Activated effector memory CD4-positive, alpha-beta T cell treated with anti-CD3 and anti-CD28 coated beads, Interleukin-2, amount 50 U/mL, for 16 hours (primary cell): Measurements from ENCODE around the gene E2F3.
"Not testable (repeated sequence)": the region's sequence is repeated elsewhere in the genome, so short reads cannot be mapped to it uniquely, and the experiment has no call there.

Source experiments
- DNase-seq: peaks from one replicate; pipeline ENCODE4 v3.0.0-alpha.2; 2020

E2F3 gene

DNA sequence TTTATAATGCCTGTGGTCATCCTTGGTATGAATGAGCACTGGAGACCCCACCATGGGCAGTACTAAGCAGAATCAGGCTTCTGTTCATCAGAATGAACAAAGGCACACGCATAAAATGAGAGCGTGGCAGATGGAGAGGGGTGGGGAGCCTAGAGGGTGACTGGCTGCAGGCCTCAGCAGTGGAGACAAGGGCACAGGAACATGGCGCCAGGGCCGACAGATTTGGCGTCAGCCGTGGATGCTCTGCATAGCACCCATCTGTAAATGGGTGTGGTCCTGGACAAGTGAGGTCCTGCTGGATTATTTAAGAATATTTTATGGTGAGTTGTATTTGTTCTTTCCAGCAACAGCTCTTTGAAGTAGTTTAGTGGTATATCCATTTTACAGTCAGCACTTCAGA lies 33.1 kb downstream of the E2F3 start:
- DNase-seq, result no peak

- DNase-seq, result no peak
Observed at GRCh38 chr6:20436719-20437118, 35.0 kb downstream of the E2F3 start.

GRCh38 chr6:20437639-20438038 lies 36.0 kb downstream of the E2F3 start:
- no peak for DNase-seq

DNA sequence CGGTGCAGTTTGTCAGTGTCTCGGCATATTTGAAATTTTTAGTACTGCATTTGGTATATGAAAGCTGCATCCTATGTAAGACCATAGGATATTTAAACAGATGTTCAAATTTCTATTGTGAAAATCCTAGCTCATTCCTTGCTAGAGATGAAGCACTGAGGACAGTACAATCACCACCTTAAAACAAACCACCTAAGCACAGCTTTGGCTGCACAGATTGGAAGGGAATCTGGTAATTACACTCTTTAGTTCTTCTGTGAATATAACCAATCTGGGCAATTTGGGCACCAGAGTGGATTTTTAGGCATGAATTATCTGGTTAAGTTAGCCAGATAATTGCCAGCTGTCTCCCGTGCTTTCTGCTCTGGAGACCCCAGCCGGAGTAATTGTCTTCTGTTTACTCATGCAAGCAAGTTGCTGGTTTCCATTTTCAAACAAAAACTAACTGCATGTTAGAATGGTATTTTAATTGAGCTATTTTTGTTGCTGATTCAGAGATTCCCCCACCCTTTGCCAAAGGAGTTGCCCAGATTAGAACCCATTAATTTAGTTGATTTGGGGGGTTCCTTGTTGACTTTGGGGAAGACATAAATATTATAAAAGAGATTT lies 36.9 kb downstream of the E2F3 start:
- DNase-seq, result no peak

DNA sequence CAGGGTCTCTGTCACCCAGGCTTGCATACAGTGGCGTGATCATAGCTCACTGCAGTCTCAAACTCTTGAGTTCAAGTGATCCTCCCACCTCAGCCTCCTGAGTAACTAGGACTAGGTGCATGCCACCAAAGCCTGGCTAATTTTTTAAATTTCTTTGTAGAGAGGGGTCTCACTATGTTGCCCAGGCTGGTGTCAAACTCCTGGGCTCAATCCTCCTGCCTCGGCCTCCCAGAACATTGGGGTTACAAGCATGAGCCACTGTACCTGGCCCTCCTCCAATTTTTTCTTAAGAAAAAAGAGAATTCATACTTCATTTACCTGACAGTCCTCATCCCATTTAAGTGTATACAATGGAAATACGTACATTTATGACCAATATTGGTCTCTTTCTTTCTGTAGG lies 37.9 kb downstream of the E2F3 start:
- no peak for DNase-seq

DNA sequence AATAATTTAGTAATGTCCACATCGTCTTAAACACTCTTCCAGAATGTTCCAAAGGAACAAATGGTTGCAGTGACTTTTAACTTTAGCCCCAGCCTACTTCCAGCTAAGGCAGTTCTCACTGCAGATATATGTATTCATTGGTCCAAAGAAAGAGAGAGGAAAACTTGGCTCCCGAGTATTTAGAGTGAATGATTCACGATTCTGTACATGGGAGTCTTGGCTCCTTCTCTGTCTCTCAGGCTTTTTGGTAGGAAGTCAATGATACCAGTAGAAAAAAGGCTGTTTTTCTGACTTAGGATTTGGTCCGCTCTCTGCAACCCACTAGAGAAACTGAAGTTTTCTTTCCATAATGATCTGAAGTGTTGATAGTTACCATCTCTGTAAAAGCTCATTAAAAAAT lies 38.6 kb downstream of the E2F3 start:
- no peak for DNase-seq

- no peak for DNase-seq
Observed at GRCh38 chr6:20441236-20441635, 39.6 kb downstream of the E2F3 start.

DNA sequence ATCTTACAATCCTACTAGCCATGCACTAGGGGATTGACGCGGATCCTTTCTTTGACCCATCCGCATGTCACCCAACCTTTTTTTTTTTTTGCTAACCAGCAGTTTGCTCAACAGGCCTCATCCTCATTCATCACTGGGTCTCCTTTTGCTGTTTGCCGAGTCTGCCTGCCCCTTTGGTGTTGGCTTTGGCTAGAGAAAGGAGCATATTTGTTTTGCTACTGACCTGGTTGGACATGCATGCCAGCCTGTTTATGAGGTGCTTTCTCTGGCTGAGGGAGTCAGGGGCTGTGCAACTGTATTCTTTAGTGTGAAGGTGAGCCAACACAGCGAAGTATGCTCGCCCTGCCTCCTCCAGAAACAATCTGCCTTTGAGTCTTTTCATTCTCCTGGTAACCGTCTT lies 40.2 kb downstream of the E2F3 start:
- DNase-seq, result no peak

DNA sequence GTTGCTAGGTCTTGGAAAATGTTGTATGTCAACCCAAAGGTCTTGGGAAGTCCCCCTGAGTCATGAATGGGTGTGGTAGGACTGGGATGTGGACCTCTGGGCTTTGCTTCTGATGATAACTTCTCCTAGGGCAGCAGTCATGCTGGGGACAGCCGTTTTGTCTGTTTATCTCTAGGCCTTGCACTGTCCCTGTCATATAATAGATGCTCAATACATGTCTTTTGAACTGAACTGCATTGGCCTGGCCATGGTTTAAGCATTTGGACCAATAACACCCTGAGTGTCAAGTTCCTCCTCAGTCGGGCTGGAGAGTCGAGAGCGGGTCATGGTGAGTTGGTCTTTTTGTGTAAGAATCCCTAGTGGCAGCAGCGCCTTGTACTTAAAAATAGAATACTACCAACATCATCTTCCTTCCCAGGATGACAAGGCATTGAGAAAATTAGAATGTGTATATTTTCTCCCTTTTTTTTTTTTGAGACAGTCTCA lies 43.1 kb downstream of the E2F3 start:
- no peak for DNase-seq

- no peak for DNase-seq
Observed at GRCh38 chr6:20447157-20447556, 45.5 kb downstream of the E2F3 start.

- DNase-seq, result no peak
Observed at GRCh38 chr6:20447581-20448132, 46.0 kb downstream of the E2F3 start.

DNA sequence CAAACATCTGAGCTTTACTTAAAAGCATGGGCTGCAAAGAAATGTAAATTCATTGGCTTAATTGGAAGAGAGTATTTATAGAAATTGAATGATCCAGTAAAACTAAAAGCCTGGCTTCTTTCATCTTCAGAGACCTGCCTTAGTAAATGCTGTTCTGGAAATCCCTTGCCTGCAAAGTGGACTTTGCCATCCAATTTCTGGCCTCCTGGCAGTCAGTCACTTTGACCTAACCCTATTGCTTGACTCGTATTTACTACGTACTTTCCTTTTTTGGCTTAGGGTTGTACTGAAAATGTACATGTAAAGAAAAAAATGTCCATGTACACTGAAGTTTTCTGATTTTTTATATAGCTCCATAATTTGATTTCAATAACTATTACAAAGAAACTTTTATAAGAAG lies 47.1 kb downstream of the E2F3 start:
- no peak for DNase-seq

GRCh38 chr6:20454204-20454824 lies 52.6 kb downstream of the E2F3 start:
- no peak for DNase-seq

DNA sequence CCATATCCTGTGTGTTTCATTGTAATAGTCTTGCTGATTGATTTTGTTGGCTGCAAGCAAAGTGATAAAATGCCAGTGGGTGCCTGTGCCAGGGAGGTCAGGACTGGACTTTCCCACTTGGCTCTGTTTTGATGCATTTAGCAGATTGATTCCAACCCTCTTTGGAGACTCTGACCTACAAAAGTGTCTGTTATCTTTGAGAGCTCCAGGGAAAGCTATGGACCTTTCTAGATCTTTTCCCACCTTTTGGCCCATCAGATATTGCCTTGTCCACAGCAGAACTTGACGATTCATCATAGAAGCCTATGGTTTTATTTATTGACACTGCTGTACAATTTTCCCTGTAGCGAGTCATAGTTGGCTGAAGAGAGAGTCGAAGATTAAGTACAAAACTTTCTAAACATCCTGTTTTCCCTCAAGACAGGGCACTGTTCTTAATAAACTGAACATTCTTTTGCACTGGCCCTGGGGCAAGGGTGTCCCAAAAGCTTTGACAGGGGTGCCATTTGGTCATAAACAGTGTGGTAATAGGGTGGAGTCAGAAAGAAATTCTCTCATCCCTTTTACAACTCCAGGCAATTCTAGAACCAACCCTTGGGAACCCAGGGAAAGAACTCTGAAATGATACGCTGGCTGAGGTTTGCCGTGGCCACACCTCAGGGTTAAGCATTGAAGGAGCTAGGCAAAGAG lies 53.7 kb downstream of the E2F3 start:
- no peak for DNase-seq

GRCh38 chr6:20458027-20458894 lies 56.6 kb downstream of the E2F3 start:
- no peak for DNase-seq

- DNase-seq, result no peak
Observed at GRCh38 chr6:20459682-20460081, 58.0 kb downstream of the E2F3 start.

DNA sequence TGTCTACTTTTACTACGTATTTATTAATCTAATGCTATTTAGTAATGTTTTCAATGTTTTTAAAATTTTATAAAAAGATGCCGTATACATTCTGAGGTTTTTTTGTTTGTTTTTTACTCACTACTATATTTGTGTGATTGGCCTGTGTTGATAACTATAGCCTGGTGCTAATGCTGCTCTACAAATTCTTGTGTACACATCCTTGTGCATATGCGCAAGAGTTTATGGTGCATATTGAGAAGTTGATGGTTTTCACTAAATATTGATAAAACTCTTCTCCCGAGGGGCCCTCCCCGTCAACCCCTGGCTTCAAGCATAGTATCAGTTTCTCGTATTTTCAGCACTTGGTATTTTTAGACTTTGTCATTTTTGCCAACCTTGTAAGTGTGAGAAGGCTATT lies 59.9 kb downstream of the E2F3 start:
- DNase-seq, result no peak

DNA sequence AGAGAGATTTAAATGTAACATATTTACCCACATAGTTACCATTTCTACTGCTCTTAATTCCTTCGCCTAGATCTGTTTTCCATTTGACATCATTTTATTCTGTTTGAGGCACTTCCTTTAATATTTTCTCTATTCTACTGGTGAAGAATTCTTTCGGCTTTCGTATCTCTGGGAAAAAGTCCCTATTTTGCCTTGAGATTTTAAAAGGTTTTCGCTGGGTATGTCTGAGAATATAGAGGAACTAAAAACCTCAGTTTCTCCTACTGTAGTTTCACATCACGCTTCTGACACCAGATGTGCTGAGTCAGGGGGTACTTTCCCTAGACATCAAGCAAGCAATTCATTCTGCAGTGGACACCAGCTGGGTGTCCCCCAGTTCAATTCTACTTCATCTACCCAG lies 61.7 kb downstream of the E2F3 start:
- DNase-seq, result no peak

DNA sequence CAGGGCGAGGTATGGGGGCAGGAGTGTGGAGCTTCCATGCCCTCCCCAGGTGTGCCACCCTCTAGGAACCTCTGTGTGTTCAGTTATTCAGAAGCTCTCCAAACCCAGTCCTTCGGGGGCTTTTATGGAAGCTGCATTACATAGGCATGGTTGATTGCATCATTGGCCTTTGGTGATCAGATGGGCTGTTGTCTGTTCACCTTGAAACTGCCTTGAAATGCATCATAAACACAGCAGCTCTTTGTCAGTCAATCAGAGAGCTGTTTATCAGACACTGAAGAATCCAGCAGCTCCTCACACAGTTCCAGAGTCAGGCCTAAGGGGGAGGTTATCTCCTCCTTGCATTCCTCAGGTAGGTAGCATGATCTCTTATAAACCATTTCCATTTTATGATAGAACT lies 62.4 kb downstream of the E2F3 start:
- DNase-seq, result no peak

- no peak for DNase-seq
Observed at GRCh38 chr6:20464847-20465246, 63.2 kb downstream of the E2F3 start.

DNA sequence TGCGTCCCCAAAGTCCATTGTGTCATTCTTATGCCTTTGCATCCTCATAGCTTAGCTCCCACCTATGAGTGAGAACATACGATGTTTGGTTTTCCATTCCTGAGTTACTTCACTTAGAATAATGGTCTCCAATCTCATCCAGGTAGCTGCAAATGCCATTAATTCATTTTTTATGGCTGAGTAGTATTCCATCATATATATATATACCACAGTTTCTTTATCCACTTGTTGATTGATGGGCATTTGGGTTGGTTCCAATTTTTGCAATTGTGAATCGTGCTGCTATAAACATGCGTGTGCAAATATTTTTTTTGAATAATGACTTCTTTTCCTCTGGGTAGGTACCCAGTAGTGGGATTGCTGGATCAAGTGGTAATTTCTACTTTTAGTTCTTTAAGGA lies 63.9 kb downstream of the E2F3 start:
- not testable (repeated sequence) for DNase-seq

DNA sequence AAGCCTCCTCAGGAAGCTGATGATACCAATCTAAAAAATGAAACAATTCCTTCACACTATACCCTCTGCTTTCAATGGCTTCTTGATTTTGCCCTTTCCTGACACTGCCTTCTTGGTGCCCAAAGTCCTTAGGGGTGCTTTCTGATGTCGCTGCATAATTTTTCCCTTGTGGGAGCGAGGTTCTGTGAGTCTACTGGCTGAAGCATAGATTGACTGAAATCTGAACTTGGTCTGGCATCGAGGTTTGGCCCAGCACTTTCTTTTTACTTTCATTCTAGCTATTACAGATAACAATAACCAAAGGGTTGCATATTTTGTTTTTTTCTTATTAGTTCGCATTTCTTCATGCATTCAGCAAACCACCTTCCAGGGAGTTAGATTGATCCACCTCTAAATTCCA lies 65.8 kb downstream of the E2F3 start:
- DNase-seq, result no peak

DNA sequence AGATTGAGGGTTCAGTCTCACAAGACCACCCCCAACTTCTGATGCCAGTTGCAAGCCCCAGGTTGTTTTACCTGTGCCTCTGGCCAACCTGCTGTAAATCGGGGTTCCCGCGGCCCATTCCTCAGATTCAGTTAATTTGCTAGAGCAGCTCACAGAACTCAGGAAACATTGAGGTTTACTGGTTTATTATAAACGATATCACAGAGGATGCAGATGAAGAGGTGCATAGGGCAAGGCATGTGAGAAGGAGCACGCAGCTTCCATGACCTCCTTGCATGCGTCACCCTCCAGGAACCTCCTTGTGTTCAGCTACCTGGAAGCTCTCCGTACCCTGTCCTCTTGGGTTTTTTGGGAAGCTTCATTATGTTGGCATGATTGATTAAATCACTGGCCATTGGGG lies 66.5 kb downstream of the E2F3 start:
- DNase-seq, result no peak
